H1 (cell line): ENCODE measurements around the gene R3HDM2. TPM values are rescaled to one million over a fixed set of nuclear protein-coding genes. Genes with fewer than 3 reads are reported as not detected.

Experiments
- CTCF ChIA-PET: fragments of 300-600 bp; sonication (Branson Sonifier 250); formaldehyde crosslinking; loops from one replicate; lab custom pipeline; 2021; ENCODE audit not compliant: partially characterized antibody; lab: Charles Lee
- POLR2A ChIA-PET: fragments of 300-600 bp; sonication (Branson Sonifier 250); formaldehyde crosslinking; loops from one replicate; lab custom pipeline; 2021; ENCODE audit warnings: inconsistent platforms; ENCODE audit not compliant: partially characterized antibody; lab: Charles Lee
- DNase-seq, 2 experiments: peaks; one replicate each; pipeline versions ENCODE4 v3.0.0 to v3.0.0-alpha.2; 2010 to 2022; ENCODE audit warnings: low spot score in 2 of 2, low read depth in 1 of 2, mixed read lengths in 1 of 2
- FAIRE-seq: peaks from 2 replicates; lab custom pipeline; 2011; peaks lifted over from hg19 to GRCh38; lab: Jason Lieb, UNC
- H2AFZ ChIP-seq: 2 replicates; pipeline ENCODE4 v1.8.1; 2012; ENCODE audit warnings: low read length, inconsistent platforms
- H2AK5ac ChIP-seq: 2 replicates; pipeline ENCODE4 v1.6.1; 2013; ENCODE audit warnings: low read depth, low read length
- H2BK120ac ChIP-seq: replicated peaks from 2 replicates; pipeline ENCODE3; 2013; ENCODE audit warnings: low read depth, low read length, inconsistent platforms
- H2BK12ac ChIP-seq: 2 replicates; pipeline ENCODE4 v1.6.1; 2013; ENCODE audit warnings: low read depth, low read length
- H2BK15ac ChIP-seq: 2 replicates; pipeline ENCODE4 v1.6.1; 2013; ENCODE audit warnings: low read length
- H2BK20ac ChIP-seq: 2 replicates; pipeline ENCODE4 v1.6.1; 2013; ENCODE audit warnings: low read length
- H2BK5ac ChIP-seq: 2 replicates; pipeline ENCODE4 v1.6.1; 2013; ENCODE audit warnings: low read depth, low read length
- H3K14ac ChIP-seq: 2 replicates; pipeline ENCODE4 v1.6.1; 2013; ENCODE audit warnings: inconsistent platforms; ENCODE audit not compliant: insufficient read length
- H3K18ac ChIP-seq: 2 replicates; pipeline ENCODE4 v1.6.1; 2013; ENCODE audit warnings: low read length; ENCODE audit errors: extremely low read depth
- H3K23ac ChIP-seq: 2 replicates; pipeline ENCODE4 v1.6.1; 2013; ENCODE audit warnings: inconsistent platforms; ENCODE audit not compliant: insufficient read length
- H3K23me2 ChIP-seq: 2 replicates; pipeline ENCODE4 v1.6.1; 2013; ENCODE audit warnings: low read depth, low read length
- H3K27ac ChIP-seq: 2 replicates; pipeline ENCODE4 v1.6.1; 2011; ENCODE audit warnings: low read depth, low read length, inconsistent platforms
- H3K27me3 ChIP-seq, 4 experiments: replicated peaks in 1 of 4; 1 replicate in 1 of 4; 2 replicates in 3 of 4; pipeline versions ENCODE4 v1.6.1 to v1.8.1; 2011 to 2013; ENCODE audit warnings: low read length in 3 of 4, mild to moderate bottlenecking in 3 of 4, inconsistent platforms in 2 of 4, mixed read lengths in 2 of 4, moderate library complexity in 1 of 4; ENCODE audit not compliant: control insufficient read depth in 3 of 4, insufficient read depth in 3 of 4; ENCODE audit errors: extremely low read depth in 1 of 4
- H3K36me3 ChIP-seq, 4 experiments: 2 replicates each; pipeline versions ENCODE4 v1.6.1 to v1.8.1; 2011 to 2013; ENCODE audit warnings: mild to moderate bottlenecking in 4 of 4, low read length in 3 of 4, moderate library complexity in 2 of 4, control low read depth in 1 of 4, inconsistent platforms in 1 of 4; ENCODE audit not compliant: insufficient read depth in 4 of 4, control insufficient read depth in 2 of 4
- H3K4ac ChIP-seq: replicated peaks from 2 replicates; pipeline ENCODE3; 2013; ENCODE audit warnings: low read length, low read depth, mixed read lengths, inconsistent platforms; ENCODE audit not compliant: insufficient read length
- H3K4me1 ChIP-seq, 4 experiments: replicated peaks in 1 of 4; 1 replicate in 1 of 4; 2 replicates in 3 of 4; pipeline versions ENCODE4 v1.6.1 to v1.8.1; 2011 to 2013; ENCODE audit warnings: low read length in 3 of 4, inconsistent platforms in 2 of 4, mixed read lengths in 1 of 4; ENCODE audit not compliant: insufficient read depth in 4 of 4, control insufficient read depth in 3 of 4
- H3K4me2 ChIP-seq, 2 experiments: 2 replicates each; pipeline versions ENCODE4 v1.6.1 to v1.8.1; 2011 to 2013; ENCODE audit warnings: low read depth in 2 of 2, low read length in 2 of 2, control low read depth in 1 of 2, inconsistent platforms in 1 of 2, mild to moderate bottlenecking in 1 of 2; ENCODE audit not compliant: insufficient read depth in 1 of 2
- H3K4me3 ChIP-seq, 4 experiments: fragments of 200-600, 300-600 bp in 1 of 4; sonication (generic), shearing (Covaris generic), sonication (Bioruptor Twin) in 1 of 4; 2 replicates each; pipeline versions ENCODE4 v1.5.1 to v1.8.1; 2011 to 2016; ENCODE audit warnings: low read length in 4 of 4, low read depth in 3 of 4, control low read depth in 2 of 4, inconsistent platforms in 2 of 4, mild to moderate bottlenecking in 2 of 4, mixed read lengths in 1 of 4, moderate library complexity in 1 of 4; ENCODE audit not compliant: insufficient read depth in 2 of 4; ENCODE audit errors: extremely low read depth in 1 of 4
- H3K56ac ChIP-seq: replicated peaks from 2 replicates; pipeline ENCODE3; 2013; ENCODE audit warnings: low read depth, mild to moderate bottlenecking, mixed read lengths, low read length, inconsistent platforms; ENCODE audit not compliant: insufficient read length
- H3K79me1 ChIP-seq: 2 replicates; pipeline ENCODE4 v1.6.1; 2013; ENCODE audit warnings: low read depth, low read length, control low read depth
- H3K79me2 ChIP-seq, 2 experiments: 2 replicates each; pipeline versions ENCODE4 v1.6.1 to v1.8.1; 2012 to 2013; ENCODE audit warnings: low read length in 2 of 2, mild to moderate bottlenecking in 2 of 2, inconsistent platforms in 1 of 2; ENCODE audit not compliant: insufficient read depth in 2 of 2, control insufficient read depth in 1 of 2
- H3K9ac ChIP-seq, 4 experiments: replicated peaks in 1 of 4; 1 replicate in 1 of 4; 2 replicates in 3 of 4; pipeline versions ENCODE4 v1.6.1 to v1.8.1; 2011 to 2013; ENCODE audit warnings: low read depth in 3 of 4, low read length in 3 of 4, control low read depth in 2 of 4, mild to moderate bottlenecking in 2 of 4, moderate library complexity in 2 of 4, inconsistent platforms in 1 of 4; ENCODE audit errors: extremely low read depth in 1 of 4
- H3K9me3 ChIP-seq, 2 experiments: 2 replicates each; pipeline versions ENCODE4 v1.6.1 to v1.8.1; 2012 to 2013; ENCODE audit warnings: mild to moderate bottlenecking in 2 of 2, moderate library complexity in 2 of 2, control low read depth in 1 of 2, inconsistent platforms in 1 of 2, low read depth in 1 of 2, low read length in 1 of 2, mixed read lengths in 1 of 2; ENCODE audit not compliant: insufficient read depth in 2 of 2
- H4K20me1 ChIP-seq, 2 experiments: replicated peaks in 1 of 2; 2 replicates each; pipeline versions ENCODE3 to v1.8.1; 2011 to 2013; ENCODE audit warnings: inconsistent platforms in 2 of 2, low read length in 2 of 2, mild to moderate bottlenecking in 1 of 2; ENCODE audit not compliant: insufficient read depth in 2 of 2, control insufficient read depth in 1 of 2
- H4K5ac ChIP-seq: 2 replicates; pipeline ENCODE4 v1.6.1; 2013; ENCODE audit warnings: low read length, low read depth, mixed read lengths, inconsistent platforms; ENCODE audit not compliant: insufficient read length
- H4K8ac ChIP-seq: 2 replicates; pipeline ENCODE4 v1.8.0; 2013; ENCODE audit warnings: mild to moderate bottlenecking, moderate library complexity, low read length, inconsistent platforms; ENCODE audit not compliant: insufficient read depth; ENCODE audit errors: extremely low read depth
- H4K91ac ChIP-seq: replicated peaks from 2 replicates; pipeline ENCODE3; 2013; ENCODE audit warnings: low read length, mixed read lengths, inconsistent platforms; ENCODE audit not compliant: insufficient read length
- ASH2L ChIP-seq: fragments of 200-600, 300-600 bp; sonication (generic); IDR thresholded peaks from one replicate; pipeline ENCODE4 v1.7.1; 2017; ENCODE audit warnings: low read length
- CBX8 ChIP-seq: fragments of 300-800, 300-1000 bp; sonication (generic); IDR thresholded peaks from 2 replicates; pipeline ENCODE4 v1.7.1; 2016; ENCODE audit warnings: low read depth, low read length, borderline replicate concordance
- CREB1 ChIP-seq: IDR thresholded peaks from 2 replicates; pipeline ENCODE4 v1.6.1; 2012; ENCODE audit warnings: inconsistent platforms
- EGR1 ChIP-seq: IDR thresholded peaks from 2 replicates; pipeline ENCODE4 v1.6.1; 2011; ENCODE audit warnings: low read depth, low read length, borderline replicate concordance
- EZH2 ChIP-seq: fragments of 200-600 bp; sonication (generic); IDR thresholded peaks from 2 replicates; pipeline ENCODE4 v1.7.1; 2012; ENCODE audit warnings: low read depth, mild to moderate bottlenecking, moderate library complexity, low read length, inconsistent platforms; ENCODE audit not compliant: severe bottlenecking
- JUND ChIP-seq: IDR thresholded peaks from 2 replicates; pipeline ENCODE4 v1.6.1; 2011; ENCODE audit warnings: mild to moderate bottlenecking, improper control_type of control experiment, low read length
- KDM5A ChIP-seq: fragments of 200-600 bp; IDR thresholded peaks from 2 replicates; pipeline ENCODE4 v1.7.1; 2012; ENCODE audit warnings: mild to moderate bottlenecking, low read length, inconsistent platforms, mixed read lengths
- NANOG ChIP-seq: IDR thresholded peaks from 2 replicates; pipeline ENCODE4 v1.6.1; 2011; ENCODE audit warnings: low read length, low read depth, mild to moderate bottlenecking, inconsistent platforms; ENCODE audit not compliant: insufficient read depth, poor library complexity, severe bottlenecking
- POLR2A ChIP-seq, 2 experiments: IDR thresholded peaks; 1 replicate in 1 of 2; 2 replicates in 1 of 2; pipeline ENCODE4 v1.6.1; 2011; ENCODE audit warnings: low read depth in 2 of 2, low read length in 2 of 2, mild to moderate bottlenecking in 2 of 2; ENCODE audit errors: control extremely low read depth in 1 of 2
- RAD21 ChIP-seq, 2 experiments: IDR thresholded peaks in 1 of 2; conservative IDR thresholded peaks in 1 of 2; 2 replicates each; pipeline ENCODE4 v1.6.1; 2011; ENCODE audit warnings: low read depth in 2 of 2, low read length in 2 of 2, improper control_type of control experiment in 1 of 2, inconsistent platforms in 1 of 2, mild to moderate bottlenecking in 1 of 2, moderate library complexity in 1 of 2
- ZNF274 ChIP-seq: IDR thresholded peaks from 2 replicates; pipeline ENCODE4 v1.7.0; 2012; ENCODE audit warnings: low read length, borderline replicate concordance; ENCODE audit errors: extremely low read depth
- WGBS, 2 experiments: shearing (Covaris generic) in 1 of 2; methylation state at CpG; one replicate each; pipeline versions ENCODE4 v1.1.6 to v1.1.7; 2013 to 2015; ENCODE audit warnings: low lambda C conversion rate in 2 of 2, mixed read lengths in 2 of 2, inconsistent platforms in 1 of 2, low coverage in 1 of 2, missing lambda C conversion rate in 1 of 2; ENCODE audit not compliant: insufficient replicate concordance in 2 of 2, insufficient coverage in 1 of 2, insufficient read length in 1 of 2; ENCODE audit errors: extremely low coverage in 1 of 2, missing lambda C conversion rate in 1 of 2; 5-methylcytosine and 5-hydroxymethylcytosine counted together
- polyA plus RNA-seq, 7 experiments: library from polyadenylated mRNA; depleted of rRNA in 3 of 7; stranded (reverse) in 5 of 7; unstranded in 2 of 7; fragments of >200 nt in 5 of 7; fragments of 200-250 nt in 2 of 7; gene quantifications; 1 replicate in 5 of 7; 2 replicates in 1 of 7; 4 replicates in 1 of 7; pipeline versions ENCODE4 v1.2.1 to v1.2.3, GENCODE V29; 2011 to 2013; ENCODE audit warnings: missing spikeins in 2 of 7, mixed read lengths in 2 of 7
- total RNA-seq: library from RNA; stranded (reverse); fragmentation: NEBNext Ultra II Directional; extraction: Animal tissue kit (Norgen Biotek cat#: 25700); gene quantifications from 2 replicates; pipeline ENCODE4 v1.2.1, GENCODE V29; 2021

The R3HDM2 gene
- total and polyA plus RNA-seq, 2 of the 8 experiments (the other 6 are each of a cell fraction or from before 2014, with no cell fraction given), result 25.6 to 27.0 TPM

- Histone ChIP-seq H3K36me3 (peaks cover 10 to 45% (median 30%) of the 10 kb centered on the region in 4 experiments), H3K23me2 (no peaks in the 10 kb centered on the region; the same call in 1 of the 2 replicates), H3K56ac (no peak overlapping the region), H2AFZ (no peak overlapping the region), H3K14ac (no peak overlapping the region), H2BK5ac (no peak overlapping the region), H3K27me3 (peaks cover 16 to 25% (median 23%) of the 10 kb centered on the region in 4 experiments), H4K91ac (no peak overlapping the region), H3K4me1 (peaks cover 9 to 24% (median 17%) of the 10 kb centered on the region in 4 experiments), H2BK12ac (no peak overlapping the region), H3K79me2 (no peaks in the 10 kb centered on the region), H4K8ac (no peak overlapping the region), H3K23ac (no peak overlapping the region), H2AK5ac (no peak overlapping the region), H4K5ac (no peak overlapping the region), H3K79me1 (no peaks in the 10 kb centered on the region), H2BK120ac (no peak overlapping the region), H3K27ac (no peak overlapping the region)
- POLR2A ChIA-PET, result interaction anchor here (0.7 to 7.0 kb wide), 4 partner anchors 9 to 27 kb away, joined by 3 to 53 read pairs (median 28); partner anchors contain the start of gene SHMT2
- 95% methylated on average over 14 of the region's 16 CpGs; no CpG with 5 or more reads in 1 of the 2 experiments for WGBS, 2 experiments
- no peak for FAIRE-seq
- no peak for DNase-seq
- TF ChIP-seq CBX8 (no peak), ASH2L (no peak), CREB1 (no peak), KDM5A (no peak), ZNF274 (no peak), EGR1 (no peak), RAD21 (IDR thresholded peaks at IDR 0.05 in 1 of 2, conservative IDR thresholded peaks at IDR 0.05 in 1 of 2; ENCODE audit: low read depth in 2 of 2, low read length in 2 of 2) (no peak), JUND (no peak), EZH2 (no peak), NANOG (no peak), POLR2A (IDR thresholded peaks at IDR 0.05; ENCODE audit: control extremely low read depth in 1 of 2, low read depth in 2 of 2, low read length in 2 of 2) (no peak)
- TF ChIP-seq, all 59 proteins: peak for 0
- Histone ChIP-seq H3K18ac (no peak overlapping the region), H3K9me3 (no peaks in the 10 kb centered on the region), H3K4me3 (no peak overlapping the region), H3K4me2 (no peak overlapping the region), H2BK15ac (no peak overlapping the region), H4K20me1 (peaks cover 2 to 14% of the 10 kb centered on the region in 2 experiments), H3K4ac (no peak overlapping the region), H2BK20ac (no peak overlapping the region), H3K9ac (no peak overlapping the region)
- CTCF ChIA-PET, result interaction anchor here (0.7 to 10.1 kb wide), 4 partner anchors 8 to 50 kb away, joined by 3 to 726 read pairs (median 40); partner anchors contain the start of genes SHMT2 and STAC3
Observed at GRCh38 chr12:57210926-57211692, 219.7 kb downstream of the R3HDM2 start.
